Prostate gland (tissue), 2 donors: ENCODE data around the gene ISG20.

Experiments
- CTCF ChIP-seq, 4 experiments: fragments of 200-600 bp in 2 of 4; fragments of 450-650 bp in 2 of 4; sonication (generic) in 2 of 4; IDR thresholded peaks; 1 replicate in 3 of 4; 2 replicates in 1 of 4; pipeline ENCODE4 v1.5.1; 2016 to 2019; ENCODE audit warnings: antibody characterized with exemption in 4 of 4, mild to moderate bottlenecking in 2 of 4, moderate library complexity in 2 of 4
- POLR2A ChIP-seq: fragments of 450-650 bp; IDR thresholded peaks from one replicate; pipeline ENCODE4 v1.6.1; 2016; ENCODE audit warnings: antibody characterized with exemption, mild to moderate bottlenecking

- TF ChIP-seq CTCF (IDR thresholded peaks at IDR 0.05) (no peak), POLR2A (no peak)
These were observed 9.8 kb downstream of the ISG20 start for GRCh38 chr15:88648357-88649214.
